Measurements from ENCODE around the gene EIPR1.

- no peak for TF ChIP-seq EZH2 (IDR thresholded peaks at IDR 0.05; ENCODE audit: low read depth, unreplicated experiment)
- TF ChIP-seq, protein P1, sequence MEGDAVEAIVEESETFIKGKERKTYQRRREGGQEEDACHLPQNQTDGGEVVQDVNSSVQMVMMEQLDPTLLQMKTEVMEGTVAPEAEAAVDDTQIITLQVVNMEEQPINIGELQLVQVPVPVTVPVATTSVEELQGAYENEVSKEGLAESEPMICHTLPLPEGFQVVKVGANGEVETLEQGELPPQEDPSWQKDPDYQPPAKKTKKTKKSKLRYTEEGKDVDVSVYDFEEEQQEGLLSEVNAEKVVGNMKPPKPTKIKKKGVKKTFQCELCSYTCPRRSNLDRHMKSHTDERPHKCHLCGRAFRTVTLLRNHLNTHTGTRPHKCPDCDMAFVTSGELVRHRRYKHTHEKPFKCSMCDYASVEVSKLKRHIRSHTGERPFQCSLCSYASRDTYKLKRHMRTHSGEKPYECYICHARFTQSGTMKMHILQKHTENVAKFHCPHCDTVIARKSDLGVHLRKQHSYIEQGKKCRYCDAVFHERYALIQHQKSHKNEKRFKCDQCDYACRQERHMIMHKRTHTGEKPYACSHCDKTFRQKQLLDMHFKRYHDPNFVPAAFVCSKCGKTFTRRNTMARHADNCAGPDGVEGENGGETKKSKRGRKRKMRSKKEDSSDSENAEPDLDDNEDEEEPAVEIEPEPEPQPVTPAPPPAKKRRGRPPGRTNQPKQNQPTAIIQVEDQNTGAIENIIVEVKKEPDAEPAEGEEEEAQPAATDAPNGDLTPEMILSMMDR (conservative IDR thresholded peaks at IDR 0.05; ENCODE audit: low read depth in 2 of 2) = no peak
- TF ChIP-seq POLR2AphosphoS5 (IDR thresholded peaks at IDR 0.05; ENCODE audit: low read depth) = no peak
- no peak for TF ChIP-seq EZH2phosphoT487 (IDR thresholded peaks at IDR 0.05; ENCODE audit: unreplicated experiment)
These were observed 55.8 kb downstream of the EIPR1 start for GRCh38 chr2:3321825-3322224.
